Right atrium auricular region (tissue), 2 donors: Measurements from ENCODE around the gene STAB2. TPM values are rescaled to one million over a fixed set of nuclear protein-coding genes. Genes with fewer than 3 reads are reported as not detected.

Experiments
- DNase-seq: peaks from one replicate; pipeline ENCODE4 v3.0.0-alpha.2; 2019; ENCODE audit warnings: low spot score
- H3K27ac ChIP-seq, 2 donors: fragments of 200-600 bp; sonication (generic); 1 replicate in 1 of 2; 2 replicates in 1 of 2; pipeline ENCODE4 v1.5.1; 2016 to 2019
- H3K27me3 ChIP-seq, 2 donors: fragments of 200-600 bp; sonication (generic); one replicate each; pipeline versions ENCODE4 v1.5.1 to v1.6.0; 2017 to 2019
- H3K36me3 ChIP-seq: fragments of 200-600 bp; sonication (generic); one replicate; pipeline ENCODE4 v1.5.1; 2016
- H3K4me1 ChIP-seq, 2 donors: fragments of 200-600 bp; sonication (generic); one replicate each; pipeline versions ENCODE4 v1.5.1 to v1.6.0; 2017 to 2019
- H3K4me3 ChIP-seq, 2 donors: fragments of 200-600 bp; sonication (generic); 1 replicate in 1 of 2; 2 replicates in 1 of 2; pipeline ENCODE4 v1.5.1; 2017 to 2019; ENCODE audit warnings: mild to moderate bottlenecking in 1 of 2, moderate library complexity in 1 of 2
- H3K9me3 ChIP-seq, 2 donors: fragments of 200-600 bp; sonication (generic); one replicate each; pipeline ENCODE4 v1.5.1; 2019
- total RNA-seq, 2 donors: library from RNA; depleted of rRNA; stranded (reverse); fragments of >200 nt; gene quantifications; one replicate each; pipeline ENCODE4 v1.1.0, GENCODE V29; 2016
- TF ChIP-seq, protein P1 (sequence below), 2 donors: fragments of 200-600 bp; sonication (generic); IDR thresholded peaks; one replicate each; pipeline ENCODE4 v1.5.1; 2019; ENCODE audit warnings: antibody characterized with exemption in 2 of 2

STAB2 gene
- total RNA-seq, 2 donors from 2014 or later, result 0.11 TPM; not detected in 1

- no peak for DNase-seq
- Histone ChIP-seq H3K4me3 (no peak overlapping the region), H3K36me3 (no peaks in the 10 kb centered on the region), H3K4me1 (peaks cover 0 to 4% of the 10 kb centered on the region in 2 donors), H3K9me3 (no peaks in the 10 kb centered on the region), H3K27me3 (no peaks in the 10 kb centered on the region), H3K27ac (no peak overlapping the region)
- TF ChIP-seq, protein P1, sequence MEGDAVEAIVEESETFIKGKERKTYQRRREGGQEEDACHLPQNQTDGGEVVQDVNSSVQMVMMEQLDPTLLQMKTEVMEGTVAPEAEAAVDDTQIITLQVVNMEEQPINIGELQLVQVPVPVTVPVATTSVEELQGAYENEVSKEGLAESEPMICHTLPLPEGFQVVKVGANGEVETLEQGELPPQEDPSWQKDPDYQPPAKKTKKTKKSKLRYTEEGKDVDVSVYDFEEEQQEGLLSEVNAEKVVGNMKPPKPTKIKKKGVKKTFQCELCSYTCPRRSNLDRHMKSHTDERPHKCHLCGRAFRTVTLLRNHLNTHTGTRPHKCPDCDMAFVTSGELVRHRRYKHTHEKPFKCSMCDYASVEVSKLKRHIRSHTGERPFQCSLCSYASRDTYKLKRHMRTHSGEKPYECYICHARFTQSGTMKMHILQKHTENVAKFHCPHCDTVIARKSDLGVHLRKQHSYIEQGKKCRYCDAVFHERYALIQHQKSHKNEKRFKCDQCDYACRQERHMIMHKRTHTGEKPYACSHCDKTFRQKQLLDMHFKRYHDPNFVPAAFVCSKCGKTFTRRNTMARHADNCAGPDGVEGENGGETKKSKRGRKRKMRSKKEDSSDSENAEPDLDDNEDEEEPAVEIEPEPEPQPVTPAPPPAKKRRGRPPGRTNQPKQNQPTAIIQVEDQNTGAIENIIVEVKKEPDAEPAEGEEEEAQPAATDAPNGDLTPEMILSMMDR (IDR thresholded peaks at IDR 0.05), result no peak
These were observed 207.5 kb downstream of the STAB2 start for GRCh38 chr12:103794309-103795213.

GRCh38 chr12:103798586-103798985 is 211.5 kb downstream of the STAB2 start:
- Histone ChIP-seq H3K27ac (no peak overlapping the region), H3K4me3 (no peak overlapping the region), H3K4me1 (peaks cover 0 to 20% of the 10 kb centered on the region in 2 donors), H3K27me3 (no peaks in the 10 kb centered on the region), H3K9me3 (no peaks in the 10 kb centered on the region), H3K36me3 (no peaks in the 10 kb centered on the region)
- DNase-seq, result no peak
- TF ChIP-seq, protein P1 (IDR thresholded peaks at IDR 0.05), result no peak

- Histone ChIP-seq H3K27ac (no peak overlapping the region), H3K27me3 (no peaks in the 10 kb centered on the region), H3K36me3 (no peaks in the 10 kb centered on the region), H3K9me3 (no peaks in the 10 kb centered on the region), H3K4me1 (peaks cover 0 to 20% of the 10 kb centered on the region in 2 donors), H3K4me3 (no peak overlapping the region)
- no peak for DNase-seq
- TF ChIP-seq, protein P1 (IDR thresholded peaks at IDR 0.05), result no peak
These were observed 212.4 kb downstream of the STAB2 start for GRCh38 chr12:103799504-103799856.

DNA sequence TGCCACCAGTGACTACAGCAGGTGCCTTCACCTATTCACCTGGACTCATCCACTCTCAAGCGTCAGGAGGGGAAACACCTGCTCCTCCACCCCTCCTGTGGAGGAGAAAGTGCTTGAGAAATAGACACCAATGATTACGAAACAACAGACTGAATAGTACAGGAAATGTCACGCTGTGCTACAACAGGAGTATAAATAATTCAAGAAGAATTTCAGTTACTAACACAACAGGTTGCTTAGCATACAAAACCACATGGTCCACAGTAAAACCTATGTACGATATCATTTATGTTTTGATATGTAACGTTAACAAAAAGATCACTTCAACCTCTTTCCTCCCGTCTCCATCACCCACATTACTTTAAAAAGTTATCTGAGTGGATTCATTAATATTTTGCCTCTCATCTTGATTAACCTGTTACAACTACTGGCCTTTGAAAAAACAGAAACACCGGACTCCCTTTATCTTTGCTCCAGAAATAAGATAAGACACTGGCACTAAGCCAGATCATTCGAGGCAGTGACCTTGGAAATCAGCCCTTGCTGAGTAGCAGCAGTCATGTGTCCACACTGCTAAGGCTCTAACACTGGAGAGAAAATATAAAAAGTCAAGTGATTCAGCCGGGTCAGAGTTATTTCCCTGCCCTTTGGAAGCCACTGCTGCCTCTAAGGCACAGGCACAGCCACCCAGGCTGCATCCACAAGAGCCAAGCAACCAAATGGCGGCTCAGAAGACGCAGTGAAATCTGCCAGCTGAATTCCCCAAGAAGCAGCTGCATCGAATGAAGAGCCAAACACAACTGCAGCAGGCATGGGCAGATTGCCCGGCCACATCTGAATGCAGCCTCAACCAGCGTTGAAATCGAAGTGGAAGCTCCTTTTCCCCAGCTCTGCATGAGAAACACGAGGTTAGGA is 213.0 kb downstream of the STAB2 start:
- peaks cover 0 to 20% of the 10 kb centered on the region in 2 donors for H3K4me1 ChIP-seq
- TF ChIP-seq, protein P1 (IDR thresholded peaks at IDR 0.05), result no peak
- H3K27ac ChIP-seq, result peak overlapping the region; percentile 37 to 44
- H3K36me3 ChIP-seq, result no peaks in the 10 kb centered on the region
- no peaks in the 10 kb centered on the region for H3K27me3 ChIP-seq
- H3K9me3 ChIP-seq, result no peaks in the 10 kb centered on the region
- H3K4me3 ChIP-seq, result peak overlapping the region in 1 of 2 donors; percentile 20
- DNase-seq, result peak; percentile 67

DNA sequence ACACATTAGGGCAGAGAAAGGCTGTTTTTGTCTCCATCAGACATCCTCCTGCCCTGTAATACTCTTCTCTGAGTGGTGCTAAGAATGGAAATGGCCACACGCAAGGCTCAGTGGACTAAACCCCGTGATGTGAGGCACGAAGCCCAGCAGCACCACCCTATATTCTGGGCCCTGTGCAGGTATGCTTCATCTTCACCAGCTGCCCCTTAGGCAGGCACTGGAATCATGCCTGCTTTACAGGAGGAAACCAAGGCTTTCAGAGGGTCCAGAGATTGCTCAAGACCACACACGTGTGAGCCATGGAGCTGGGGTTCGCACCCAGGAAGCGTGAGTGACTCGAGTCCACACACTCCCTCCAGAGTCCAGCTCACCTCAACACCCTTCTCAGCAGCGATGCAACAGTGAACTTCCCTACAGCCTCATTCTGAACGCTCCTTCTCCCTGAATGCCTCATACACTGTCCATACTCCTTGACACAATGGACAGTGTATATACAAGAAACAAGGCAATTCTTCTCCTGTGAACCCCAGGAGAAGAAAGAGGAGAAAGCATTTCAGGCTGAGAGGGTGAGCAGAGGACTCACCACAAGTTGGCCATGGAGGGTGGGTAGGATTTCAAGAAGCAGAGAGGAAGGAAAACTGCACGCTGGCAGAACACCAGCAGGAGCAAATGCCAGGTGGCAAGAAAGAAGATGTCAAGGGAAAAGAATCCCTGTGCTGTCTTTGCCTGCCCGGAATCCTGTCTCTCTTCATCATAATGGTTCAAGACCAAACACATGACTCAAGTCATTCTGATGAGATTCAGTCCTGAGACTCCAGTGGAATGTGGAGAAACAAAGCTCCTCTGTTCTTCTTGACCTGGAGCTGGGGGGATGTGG is 214.9 kb downstream of the STAB2 start:
- DNase-seq, result no peak
- Histone ChIP-seq H3K27me3 (no peaks in the 10 kb centered on the region), H3K4me3 (no peak overlapping the region), H3K4me1 (peaks cover 0 to 20% of the 10 kb centered on the region in 2 donors), H3K27ac (no peak overlapping the region), H3K36me3 (no peaks in the 10 kb centered on the region), H3K9me3 (no peaks in the 10 kb centered on the region)
- TF ChIP-seq, protein P1 (IDR thresholded peaks at IDR 0.05), result no peak
